Left ventricle myocardium inferior (tissue), 1 donor: ENCODE data around the gene LRR1. TPM values are rescaled to one million over a fixed set of nuclear protein-coding genes. Genes with fewer than 3 reads are reported as not detected.

Experiments used
- DNase-seq: peaks from one replicate; pipeline ENCODE4 v3.0.0-alpha.2; 2020
- H3K27ac ChIP-seq: fragments of 200-600 bp; replicated peaks from 2 replicates; pipeline ENCODE4 v1.8.0; 2021
- H3K27me3 ChIP-seq: fragments of 200-600 bp; 2 replicates; pipeline ENCODE4 v1.8.0; 2021; ENCODE audit warnings: low read depth
- H3K36me3 ChIP-seq: fragments of 200-600 bp; 2 replicates; pipeline ENCODE4 v1.8.0; 2021
- H3K4me1 ChIP-seq: fragments of 200-600 bp; 2 replicates; pipeline ENCODE4 v1.8.0; 2021
- H3K4me3 ChIP-seq: fragments of 200-600 bp; 2 replicates; pipeline ENCODE4 v1.8.0; 2021; ENCODE audit warnings: mild to moderate bottlenecking, moderate library complexity
- H3K9me3 ChIP-seq: fragments of 200-600 bp; replicated peaks from 2 replicates; pipeline ENCODE4 v1.8.0; 2021
- CTCF ChIP-seq: fragments of 200-600 bp; IDR thresholded peaks from 2 replicates; pipeline ENCODE4 v1.8.0; 2021; ENCODE audit warnings: antibody characterized with exemption, mild to moderate bottlenecking, borderline replicate concordance
- intact Hi-C: fragments of 100-400 bp; cut with micrococcal nuclease; formaldehyde crosslinking; loops from one replicate; pipeline ENCODE4 v1.11.0; 2022
- total RNA-seq: library from RNA; stranded (reverse); fragmentation: NEBNext Ultra II Directional; extraction: Animal tissue kit (Norgen Biotek cat#: 25700); gene quantifications from one replicate; pipeline ENCODE4 v1.2.1, GENCODE V29; 2021
- donor health status: DM: no; HTN: yes; CAD: no; lungs with severe emphysema.

The LRR1 gene
- total RNA-seq, 1 donor from 2014 or later: 4.6 TPM

DNA sequence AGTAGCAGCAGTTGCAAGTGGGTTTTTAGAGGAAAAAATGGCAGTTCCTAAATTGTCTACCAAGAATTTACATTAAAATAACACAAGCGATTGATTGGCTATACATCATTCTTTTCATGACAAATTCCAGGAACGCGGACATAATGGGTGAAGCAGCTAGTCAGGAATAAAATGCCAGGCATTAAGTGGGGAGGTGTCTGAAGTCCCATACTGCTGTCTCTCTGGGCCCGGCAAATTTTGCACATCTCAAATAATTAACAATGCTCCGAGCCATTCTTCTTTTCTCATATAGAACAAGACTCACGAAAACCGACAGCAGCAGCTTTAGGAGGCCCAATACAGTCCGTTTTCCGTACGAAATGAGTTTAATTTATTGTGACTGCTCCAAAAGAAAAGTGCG lies 21.0 kb downstream of the LRR1 start:
- intact Hi-C loops: loop anchor here (2.0 kb wide), 1 partner anchor 33 kb away; the partner anchor contains the start of gene RPS29
- Histone ChIP-seq H3K36me3 (peaks cover 22% of the 10 kb centered on the region), H3K9me3 (no peaks in the 10 kb centered on the region), H3K4me1 (peaks cover 60% of the 10 kb centered on the region), H3K27ac (peak overlapping the region; percentile 95), H3K27me3 (no peaks in the 10 kb centered on the region), H3K4me3 (peak overlapping the region; percentile 84)
- no peak for TF ChIP-seq CTCF
- no peak for DNase-seq

- peak; percentile 99 for DNase-seq
- intact Hi-C loops: loop anchor here (2.0 kb wide), 1 partner anchor 34 kb away; the partner anchor contains the start of gene RPS29
- peak within 1 kb of the TSS; percentile 84 for H3K4me3 ChIP-seq
- TF ChIP-seq CTCF: peak; percentile 49
- peaks cover 60% of the 10 kb centered on the region for H3K4me1 ChIP-seq
- no peaks in the 10 kb centered on the region for H3K27me3 ChIP-seq
- peaks cover 22% of the 10 kb centered on the region for H3K36me3 ChIP-seq
- peak within 1 kb of the TSS; percentile 95 for H3K27ac ChIP-seq
- no peaks in the 10 kb centered on the region for H3K9me3 ChIP-seq
Measured at GRCh38 chr14:49620182-49621113, 21.7 kb downstream of the LRR1 start, which contains the start of the genes MGAT2 and RPL36AL. Gene MGAT2 (plus strand): TSS chr14:49620799. CDS start chr14:49621269, 470 bp downstream. Gene RPL36AL (minus strand): TSS chr14:49620626. CDS start chr14:49619104, 1,522 bp downstream.

DNA sequence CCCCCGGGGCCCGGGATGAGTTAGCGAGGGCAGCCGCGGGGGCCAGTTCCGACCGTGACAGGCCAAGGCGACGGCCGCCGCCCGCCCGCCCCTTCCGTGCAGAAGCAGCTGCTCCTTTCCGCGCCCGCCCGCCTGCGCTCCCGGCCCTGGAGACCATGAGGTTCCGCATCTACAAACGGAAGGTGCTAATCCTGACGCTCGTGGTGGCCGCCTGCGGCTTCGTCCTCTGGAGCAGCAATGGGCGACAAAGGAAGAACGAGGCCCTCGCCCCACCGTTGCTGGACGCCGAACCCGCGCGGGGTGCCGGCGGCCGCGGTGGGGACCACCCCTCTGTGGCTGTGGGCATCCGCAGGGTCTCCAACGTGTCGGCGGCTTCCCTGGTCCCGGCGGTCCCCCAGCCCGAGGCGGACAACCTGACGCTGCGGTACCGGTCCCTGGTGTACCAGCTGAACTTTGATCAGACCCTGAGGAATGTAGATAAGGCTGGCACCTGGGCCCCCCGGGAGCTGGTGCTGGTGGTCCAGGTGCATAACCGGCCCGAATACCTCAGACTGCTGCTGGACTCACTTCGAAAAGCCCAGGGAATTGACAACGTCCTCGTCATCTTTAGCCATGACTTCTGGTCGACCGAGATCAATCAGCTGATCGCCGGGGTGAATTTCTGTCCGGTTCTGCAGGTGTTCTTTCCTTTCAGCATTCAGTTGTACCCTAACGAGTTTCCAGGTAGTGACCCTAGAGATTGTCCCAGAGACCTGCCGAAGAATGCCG lies 22.6 kb downstream of the LRR1 start:
- H3K9me3 ChIP-seq: no peaks in the 10 kb centered on the region
- H3K36me3 ChIP-seq: peaks cover 26% of the 10 kb centered on the region
- peak; percentile 71 for DNase-seq
- H3K27me3 ChIP-seq: no peaks in the 10 kb centered on the region
- no peak for TF ChIP-seq CTCF
- H3K4me3 ChIP-seq: peak overlapping the region; percentile 84
- H3K4me1 ChIP-seq: peaks cover 60% of the 10 kb centered on the region
- intact Hi-C loops: loop anchor here (2.0 kb wide), 1 partner anchor 34 kb away; the partner anchor contains the start of gene RPS29
- peak overlapping the region; percentile 95 for H3K27ac ChIP-seq

- intact Hi-C loops: no loop called here
- Histone ChIP-seq H3K27me3 (no peaks in the 10 kb centered on the region), H3K36me3 (peaks cover 34% of the 10 kb centered on the region), H3K27ac (no peak overlapping the region), H3K4me1 (peaks cover 60% of the 10 kb centered on the region), H3K9me3 (no peaks in the 10 kb centered on the region), H3K4me3 (peak overlapping the region; percentile 84)
- no peak for TF ChIP-seq CTCF
- DNase-seq: no peak
Measured at GRCh38 chr14:49622022-49622607, 23.4 kb downstream of the LRR1 start.

DNA sequence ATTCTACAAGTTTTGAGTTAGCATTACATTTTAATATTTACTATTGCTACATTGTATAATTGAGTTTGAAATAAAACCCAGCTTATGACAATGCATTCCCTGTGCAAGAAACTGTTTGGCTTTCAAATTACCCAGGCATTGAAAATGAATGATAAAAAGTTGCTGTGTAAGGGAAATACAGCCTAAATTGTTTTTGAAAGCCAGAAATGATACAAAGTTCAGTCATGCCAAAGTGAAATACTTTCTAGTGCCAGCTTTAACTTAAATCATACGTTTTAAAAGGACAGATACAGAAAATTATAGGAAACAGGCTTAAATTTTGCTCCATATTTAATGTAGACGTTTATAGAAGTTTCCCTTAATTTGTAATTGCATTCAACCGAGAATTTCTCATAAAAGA lies 24.6 kb downstream of the LRR1 start:
- Histone ChIP-seq H3K27ac (no peak overlapping the region), H3K36me3 (peaks cover 31% of the 10 kb centered on the region)

More for the DNA sequence above, 24.6 kb downstream of the LRR1 start:
- intact Hi-C loops: no loop called here
- H3K9me3 ChIP-seq: no peaks in the 10 kb centered on the region
- no peak overlapping the region for H3K4me3 ChIP-seq
- DNase-seq: no peak
- H3K27me3 ChIP-seq: no peaks in the 10 kb centered on the region
- no peak for TF ChIP-seq CTCF
- peaks cover 57% of the 10 kb centered on the region for H3K4me1 ChIP-seq
